Anterior cingulate cortex (tissue), 58 donors: ENCODE measurements around the gene NCAN.
"Not testable (repeated sequence)": the region's sequence is repeated elsewhere in the genome, so short reads cannot be mapped to it uniquely, and the experiment has no call there.

Experiments
- DNase-seq, 58 donors: peaks; one replicate each; lab custom pipeline; 2025; lab: John Stamatoyannopoulos, UW

NCAN gene

DNA sequence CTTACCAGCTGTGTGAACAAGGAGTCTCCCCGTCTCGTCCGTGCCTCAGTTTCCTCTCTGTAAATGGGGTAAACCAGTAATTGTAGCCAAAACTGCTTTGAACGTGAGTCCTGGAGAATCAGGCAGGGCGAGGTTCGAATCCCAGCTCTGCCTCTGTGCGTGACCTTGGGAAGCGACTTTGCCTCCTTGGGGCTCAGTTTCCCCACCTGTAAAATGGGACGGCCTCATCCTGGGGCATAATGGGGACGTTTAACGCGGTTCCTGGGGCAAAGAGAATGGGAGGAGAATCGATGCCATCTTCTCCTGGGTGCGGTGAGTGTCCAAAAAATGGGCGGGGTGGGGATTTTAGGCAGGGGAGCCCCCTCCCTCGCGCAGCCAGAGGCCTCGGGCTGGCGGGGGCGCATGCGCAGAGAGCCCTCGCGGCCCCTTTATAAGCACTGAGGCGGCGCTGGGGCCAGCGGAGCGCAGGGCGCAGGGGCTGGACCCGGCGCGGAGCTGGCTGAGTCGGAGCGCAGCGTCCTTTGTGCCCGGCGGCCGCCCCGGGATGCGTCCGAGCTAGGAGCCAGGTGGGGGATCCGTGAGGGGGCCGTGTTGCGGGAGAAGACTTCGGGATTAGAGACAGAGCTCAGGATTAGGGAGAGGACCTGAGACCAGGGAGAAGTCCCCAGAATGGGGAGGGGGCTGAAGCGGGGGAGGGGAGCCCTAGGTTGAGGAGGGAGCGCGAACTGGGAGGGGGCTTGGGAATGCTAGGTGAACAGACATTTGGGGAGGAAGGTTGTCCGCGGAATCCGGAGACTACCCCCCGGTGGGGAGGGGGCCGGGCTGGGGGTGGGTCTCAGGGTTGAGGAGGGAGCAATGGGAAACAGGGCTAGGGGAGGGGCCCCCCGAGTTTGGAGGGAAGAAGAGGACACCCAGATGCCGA lies at the start of gene NCAN:
Gene NCAN (plus strand): TSS at position 460 of the 922 bp plus-strand sequence. CDS start 4,996 bp downstream, outside the sequence.
- peak in 38 of 58 donors; percentile 6 to 72 (median 26) for DNase-seq

DNA sequence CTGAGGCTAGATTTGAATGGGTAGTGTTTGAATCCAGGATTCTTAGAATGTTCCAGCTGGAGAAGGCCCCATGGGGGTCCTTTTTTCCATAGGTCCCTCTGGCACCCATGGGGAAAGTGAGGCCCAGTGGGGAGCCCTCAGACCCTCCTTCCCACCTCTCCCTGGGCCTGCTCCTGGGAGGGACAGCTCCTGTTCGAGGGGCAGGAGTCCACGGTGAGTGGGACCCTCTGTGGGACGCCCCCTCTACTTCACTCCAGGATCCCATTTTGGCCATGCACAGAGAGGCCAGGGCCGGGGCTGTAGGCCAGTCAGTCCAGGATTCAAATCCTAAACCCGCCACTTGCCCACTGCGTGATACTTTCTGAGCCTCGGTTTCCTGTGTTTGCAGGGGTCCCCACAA lies 49.3 kb upstream of the NCAN start:
- DNase-seq: no peak

DNA sequence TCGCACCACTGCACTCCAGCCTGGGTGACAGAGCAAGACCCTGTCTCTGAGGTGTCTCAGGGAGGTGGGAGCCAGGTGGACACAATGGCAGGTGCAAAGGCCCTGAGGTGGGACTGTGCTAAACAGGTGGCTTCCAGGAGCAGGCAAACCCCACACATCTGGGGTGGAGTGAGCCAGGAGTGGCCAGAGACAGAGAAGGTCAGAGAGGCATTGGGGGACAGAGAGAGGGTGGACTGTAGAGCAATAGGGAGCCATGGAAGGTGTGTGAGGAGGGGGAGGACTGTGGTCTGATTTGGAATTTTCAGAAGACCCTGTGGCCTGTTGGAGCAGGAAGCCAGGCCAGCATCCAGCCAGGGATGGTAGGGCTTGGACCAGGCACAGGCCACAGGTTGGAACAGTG lies 46.4 kb upstream of the NCAN start:
- DNase-seq: no peak

DNA sequence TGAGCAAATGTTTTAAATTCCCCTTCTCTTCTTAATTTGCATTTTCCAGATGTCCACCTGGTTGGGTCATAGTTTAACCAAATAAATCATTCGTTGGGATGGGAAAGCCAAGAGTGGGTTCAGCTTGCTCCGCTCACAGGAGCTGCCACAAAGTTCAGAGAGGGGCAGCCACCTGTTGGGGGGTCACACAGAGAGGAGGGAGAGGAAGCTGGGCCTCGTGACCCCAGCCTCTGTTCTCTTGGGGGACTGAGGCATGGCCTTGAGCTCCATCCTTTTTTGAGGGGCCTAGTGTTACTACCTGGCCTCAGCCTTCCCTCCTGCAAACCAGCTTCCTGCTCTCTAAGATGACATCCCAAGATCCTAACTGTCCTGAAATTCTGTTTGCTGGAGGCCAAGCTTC lies 44.1 kb upstream of the NCAN start:
- DNase-seq: no peak

DNA sequence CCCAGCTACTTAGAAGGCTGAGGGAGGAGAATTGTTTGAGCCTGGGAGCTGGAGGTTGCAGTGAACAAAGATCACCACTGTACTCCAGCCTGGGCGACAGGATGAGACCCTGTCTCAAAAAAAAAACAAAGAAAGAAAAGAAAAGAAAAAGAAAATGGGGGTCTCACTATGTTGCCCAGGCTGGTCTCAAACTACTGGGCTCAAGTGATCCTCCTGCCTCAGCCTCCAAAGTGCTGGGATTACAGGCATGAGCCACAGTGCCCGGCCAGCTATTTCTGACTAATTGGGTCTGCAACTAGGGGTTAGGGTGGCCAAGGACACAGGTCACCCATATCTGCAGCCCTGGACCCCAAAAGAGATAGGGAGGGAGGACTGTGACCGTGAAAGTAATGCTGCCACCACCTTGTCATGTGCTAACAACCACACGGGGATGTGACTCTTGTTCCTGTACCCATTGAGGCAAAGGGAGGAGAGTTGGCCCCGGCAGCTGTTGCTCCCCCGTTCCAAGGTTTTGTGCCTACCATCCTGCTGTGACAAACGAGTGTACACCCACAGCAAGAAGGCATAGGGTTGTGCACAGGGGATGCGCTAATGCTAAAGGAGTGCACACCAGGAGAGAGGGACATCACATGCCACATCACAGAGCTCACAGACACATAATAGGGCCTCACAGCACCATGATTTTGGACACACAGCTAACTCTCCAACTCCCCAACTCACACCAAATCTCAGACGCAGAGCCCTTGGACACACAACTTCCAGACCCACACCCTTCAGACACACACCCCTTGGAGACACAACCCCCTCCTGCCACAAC lies 42.3 kb upstream of the NCAN start:
- no peak for DNase-seq

DNA sequence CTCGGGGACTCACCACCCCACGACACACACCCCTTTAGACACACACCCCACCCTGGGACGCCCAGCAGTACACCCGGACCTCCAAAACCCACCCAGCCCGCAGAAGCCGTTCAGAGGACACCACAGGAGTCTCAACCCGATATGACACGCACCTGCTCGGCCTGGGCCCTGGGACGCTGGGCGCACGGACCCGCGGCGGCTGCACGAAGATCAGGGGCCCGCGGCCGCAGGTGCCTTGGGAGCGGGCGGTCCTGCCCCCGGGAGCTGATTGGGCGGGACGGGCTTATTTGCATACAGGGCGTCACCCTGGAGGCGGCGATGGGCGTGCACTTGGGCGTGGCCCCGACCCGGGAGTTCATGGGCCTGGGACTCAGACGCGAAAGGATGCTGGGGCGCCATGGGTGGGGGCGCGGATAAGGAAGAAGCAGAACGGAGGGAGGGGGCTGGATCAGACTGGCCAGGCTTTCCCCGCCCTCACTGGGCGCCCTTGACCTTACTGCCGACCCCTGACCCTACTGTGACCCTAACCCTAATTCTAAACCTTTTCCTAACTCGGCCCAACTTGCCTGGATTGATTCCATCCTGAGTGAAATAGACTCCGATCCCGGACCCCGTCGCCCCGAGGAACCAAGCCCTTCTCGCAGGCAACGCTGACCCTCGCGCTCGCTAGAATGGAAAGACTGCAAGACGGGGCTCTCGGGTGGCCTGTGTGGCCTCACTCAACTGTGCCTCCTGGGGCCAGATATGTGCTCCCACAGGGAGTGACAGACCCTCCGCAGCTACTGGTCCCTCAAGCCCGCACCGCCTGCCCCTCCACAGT lies 41.5 kb upstream of the NCAN start, which contains the start of gene MEF2B:
Gene MEF2B (minus strand): TSS at position 211 of the 820 bp plus-strand sequence. CDS start 19,528 bp downstream, outside the sequence.
- DNase-seq: peak in 43 of 58 donors; percentile 1 to 66 (median 30)

DNA sequence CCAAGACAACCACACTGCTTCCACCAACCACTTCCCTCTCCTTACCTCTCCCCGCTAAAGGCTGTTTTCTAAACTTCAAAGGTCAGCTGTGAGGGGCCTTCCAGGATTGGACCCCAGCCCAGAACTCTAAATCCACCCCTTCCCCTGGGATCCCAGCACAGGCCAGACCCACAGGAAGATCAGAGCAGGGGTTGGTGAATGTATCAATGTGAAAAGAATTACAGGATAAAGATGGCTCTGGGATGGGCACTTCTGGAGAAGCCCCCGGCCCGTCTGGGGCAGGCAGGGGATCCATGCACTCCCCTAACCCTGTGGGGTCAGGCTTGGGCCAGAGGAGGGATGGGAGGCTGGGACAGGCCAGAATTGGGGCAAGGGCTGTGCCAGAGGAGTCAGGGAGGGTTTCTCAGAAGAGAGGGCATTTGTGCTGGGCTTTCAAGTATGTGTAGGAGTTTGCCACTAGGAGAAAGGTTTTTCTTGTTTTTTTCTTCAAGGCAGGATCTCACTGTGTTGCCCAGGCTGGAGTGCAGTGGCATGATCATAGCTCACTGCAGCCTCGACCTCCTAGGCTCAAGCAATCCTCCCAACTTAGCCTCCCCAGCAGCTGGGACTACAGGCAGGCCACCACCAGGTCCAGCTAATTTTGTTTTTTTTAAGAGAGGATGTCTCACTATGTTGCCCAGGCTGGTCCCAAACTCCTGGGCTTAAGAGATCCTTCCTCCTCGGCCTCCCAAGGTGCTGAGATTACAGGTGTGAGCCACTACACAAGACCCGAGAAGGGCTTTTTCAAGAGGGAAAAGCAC lies 40.7 kb upstream of the NCAN start:
- DNase-seq: no peak

DNA sequence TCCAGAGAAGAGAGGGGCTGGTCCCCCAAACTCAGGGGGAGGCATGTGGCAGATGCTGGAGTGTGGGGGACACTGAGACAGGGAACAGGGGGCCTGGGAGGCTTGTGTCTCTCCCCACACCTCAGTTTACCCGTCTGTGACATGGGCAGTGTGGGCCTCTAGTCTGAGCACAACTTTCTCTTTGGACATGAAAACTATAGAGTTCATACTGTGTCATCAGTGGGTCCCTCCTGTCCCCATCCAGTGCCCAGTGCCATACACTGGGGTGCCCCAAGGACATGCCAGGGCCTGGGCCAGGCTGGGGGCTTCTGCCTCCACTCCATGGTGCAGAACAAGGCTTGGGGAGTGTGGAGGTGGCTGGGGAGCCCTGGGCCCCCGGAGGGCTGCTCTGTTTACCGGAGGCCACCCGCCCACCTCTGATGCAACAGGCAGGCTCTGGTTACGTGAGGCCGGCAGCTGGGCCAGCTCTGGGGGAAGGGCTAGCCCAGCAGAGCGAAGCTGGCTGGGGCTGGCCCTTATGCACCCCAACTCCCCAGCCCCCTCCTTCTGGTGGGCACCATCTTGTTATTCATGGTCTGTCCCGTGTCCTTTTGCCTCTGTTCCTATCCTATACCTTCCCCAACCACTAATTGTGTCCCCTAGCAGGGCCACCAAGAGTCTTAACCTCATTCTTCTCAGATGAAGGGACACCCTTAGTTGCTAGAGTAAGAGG lies 39.8 kb upstream of the NCAN start:
- DNase-seq: no peak

DNA sequence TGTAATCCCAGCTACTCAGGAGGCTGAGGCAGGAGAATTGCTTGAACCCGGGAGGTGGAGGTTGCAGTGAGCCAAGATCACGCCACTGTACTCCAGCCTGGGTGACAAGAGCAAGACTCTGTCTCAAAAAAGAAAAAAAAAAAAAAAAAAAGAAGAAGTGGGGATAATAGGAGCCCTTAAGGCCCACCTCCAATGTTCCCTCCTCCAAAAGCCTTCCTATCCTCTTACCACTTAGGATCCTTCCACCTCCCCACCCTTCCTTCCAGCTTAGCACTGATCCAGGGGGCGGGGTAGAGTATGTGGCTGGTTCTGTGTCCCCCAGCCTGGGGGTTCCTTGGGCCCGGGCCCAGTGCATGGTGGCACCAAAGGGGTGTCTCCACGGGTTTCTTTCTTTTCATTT lies 38.5 kb upstream of the NCAN start:
- DNase-seq: not testable (repeated sequence)

DNA sequence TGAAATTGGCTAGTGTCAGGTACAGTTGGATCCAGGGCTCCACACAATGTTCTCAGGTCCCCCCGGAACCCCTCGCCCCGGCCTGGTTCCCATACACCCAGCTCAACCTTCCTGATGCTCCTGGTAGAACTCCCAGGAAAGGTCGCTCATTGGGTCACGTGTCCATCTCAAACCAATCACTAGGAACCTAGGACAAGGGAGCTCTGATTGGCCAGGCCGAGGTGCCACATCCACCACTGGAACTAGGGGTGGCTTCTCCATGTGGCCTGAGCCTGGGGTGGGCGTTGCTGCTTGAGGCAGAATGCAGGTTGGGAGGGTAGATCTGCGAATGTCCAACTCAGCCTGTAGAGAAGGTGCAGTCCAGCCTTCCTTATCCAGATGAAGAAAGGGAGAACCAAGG lies 34.8 kb upstream of the NCAN start:
- no peak for DNase-seq

DNA sequence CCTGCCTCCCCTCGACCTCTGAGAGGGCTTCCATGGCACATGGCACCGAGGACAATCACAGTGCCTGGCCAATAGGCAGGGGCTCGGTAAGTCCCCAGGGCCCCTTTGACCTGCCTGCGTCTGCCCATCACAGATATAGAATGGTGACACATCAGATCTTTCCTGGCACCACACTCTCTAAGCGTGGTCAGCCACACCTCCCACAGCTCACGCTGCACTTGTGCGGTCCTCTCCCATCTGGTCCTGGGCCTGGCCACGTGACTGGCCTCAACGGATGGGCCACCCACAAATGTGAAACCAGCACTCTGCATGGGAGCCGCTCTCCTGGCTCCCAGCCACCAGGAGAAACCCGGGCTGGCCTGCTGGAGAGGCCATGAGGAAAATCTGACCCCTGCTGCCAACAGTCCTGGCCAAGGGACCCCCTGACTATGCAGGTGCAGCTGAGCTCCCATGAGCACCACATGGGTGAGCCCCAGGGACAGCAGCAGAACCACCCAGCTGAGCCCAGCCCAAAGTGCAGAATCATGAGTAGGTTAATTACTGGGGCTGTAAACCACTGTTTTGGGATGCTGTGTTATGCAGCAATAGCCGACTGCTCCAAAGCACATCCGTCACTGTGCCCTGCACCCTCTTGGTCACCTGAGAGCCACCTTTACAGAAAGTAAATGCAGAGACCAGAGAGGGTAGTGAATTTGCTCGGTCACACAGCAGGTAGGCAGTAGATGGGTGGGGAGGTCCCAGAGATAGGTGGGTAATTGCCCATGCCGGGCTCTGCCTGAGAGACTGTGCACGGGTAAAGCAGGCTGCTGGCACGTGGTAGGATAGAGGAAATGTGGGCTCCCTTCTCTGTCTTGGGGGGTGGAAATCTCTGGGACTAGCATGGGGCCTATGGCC lies 32.0 kb upstream of the NCAN start:
- no peak for DNase-seq

DNA sequence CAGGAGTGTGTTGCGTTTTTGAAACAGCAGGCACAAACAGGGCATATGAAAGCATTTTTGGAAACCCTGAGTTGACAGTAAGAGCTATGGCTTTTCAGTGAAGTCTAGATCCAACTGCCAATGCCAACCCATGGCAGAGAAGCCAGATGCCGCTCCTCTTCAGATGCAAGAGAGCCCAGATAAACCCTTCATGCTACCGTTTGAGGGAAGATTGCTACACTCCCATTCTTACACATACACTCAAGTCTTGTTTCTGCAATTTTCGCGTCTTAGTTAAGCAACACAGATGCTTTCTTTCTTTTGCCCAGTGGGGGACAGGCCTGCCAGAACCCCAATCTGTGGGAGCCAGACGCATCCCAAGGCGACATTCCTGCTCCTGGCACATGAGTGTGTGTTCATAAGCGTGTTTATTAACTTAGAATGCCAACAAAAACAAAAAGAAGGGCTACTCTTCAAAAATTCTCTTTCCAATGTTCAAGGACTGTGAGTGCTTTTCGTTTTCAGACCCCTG lies 30.2 kb upstream of the NCAN start:
- DNase-seq: no peak

DNA sequence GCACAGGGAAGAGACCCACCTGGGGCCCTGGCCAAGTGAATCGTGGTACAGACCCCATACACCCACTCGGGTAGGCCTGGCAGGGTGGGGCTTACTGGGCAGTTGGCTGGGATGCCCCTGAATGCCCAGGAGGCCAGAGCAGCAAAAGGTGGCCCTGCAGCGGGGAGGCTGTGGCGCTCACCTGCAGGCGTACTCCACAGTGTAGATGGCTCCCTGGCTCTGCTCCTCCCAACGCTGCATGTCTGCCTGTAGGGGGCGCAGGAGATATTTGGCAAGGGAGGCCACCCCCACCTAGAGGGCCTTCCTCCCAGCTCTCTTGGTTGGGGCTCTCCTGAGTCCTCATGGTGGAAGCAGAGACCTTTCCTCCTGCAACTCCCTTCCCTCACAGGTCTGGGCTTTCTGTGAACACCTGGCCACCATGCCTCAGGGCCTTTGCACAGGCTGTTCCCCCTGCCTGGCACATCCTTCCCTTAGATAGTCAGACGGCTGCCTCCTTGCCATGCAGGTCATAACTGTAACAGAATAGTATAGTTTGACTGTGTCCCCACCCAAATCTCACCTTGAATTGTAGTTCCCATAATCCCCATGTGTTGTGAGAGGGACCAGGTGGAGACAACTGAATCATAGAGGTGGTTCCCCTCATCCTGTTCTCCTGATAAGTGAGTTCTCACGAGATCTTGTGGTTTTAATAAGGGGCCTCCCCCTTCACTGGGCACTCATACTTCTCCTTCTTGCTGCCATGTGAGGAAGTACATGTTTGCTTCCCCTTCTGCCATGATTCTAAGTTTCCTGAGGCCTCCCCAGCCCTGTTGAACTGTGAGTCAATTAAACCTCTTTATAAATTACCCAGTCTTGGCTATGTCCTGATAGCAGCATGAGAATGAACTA lies 25.7 kb upstream of the NCAN start:
- peak in 4 of 58 donors; percentile 1 to 13 (median 10) for DNase-seq

DNA sequence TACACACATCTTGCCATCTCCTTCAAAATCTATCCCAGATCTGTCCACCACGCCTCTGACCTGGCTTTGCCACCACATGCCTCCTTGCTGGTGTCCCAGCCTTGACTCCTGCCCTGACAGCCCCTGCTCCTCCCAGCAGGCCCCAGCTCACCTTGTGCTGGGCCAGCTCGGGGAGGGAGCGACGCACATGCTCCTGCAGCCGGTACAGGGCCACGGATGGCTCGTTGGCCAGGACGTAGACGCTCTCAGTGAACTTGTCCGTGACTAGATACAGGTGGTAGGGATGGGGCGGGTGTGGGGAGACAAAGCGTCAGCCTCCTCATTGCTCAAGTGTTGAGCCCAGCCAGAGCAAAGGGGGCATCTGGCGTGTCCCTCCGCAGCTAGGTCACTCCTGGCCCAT lies 25.0 kb upstream of the NCAN start:
- DNase-seq: no peak

DNA sequence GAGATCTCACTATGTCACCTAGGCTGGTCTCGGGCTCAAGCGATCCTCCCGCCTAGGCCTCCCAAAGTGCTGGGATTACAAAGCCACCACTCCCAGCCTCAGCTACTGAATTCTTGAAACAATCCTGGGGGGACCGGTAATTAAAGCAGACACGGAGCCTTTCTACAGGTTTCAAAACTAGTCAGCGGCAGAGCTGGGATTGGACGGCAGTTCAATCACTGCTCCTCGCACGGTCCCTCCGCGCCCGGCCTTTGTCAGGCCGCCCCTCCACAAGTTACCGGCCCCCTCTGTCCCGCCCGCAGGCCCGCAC lies 20.0 kb upstream of the NCAN start:
- DNase-seq: no peak

DNA sequence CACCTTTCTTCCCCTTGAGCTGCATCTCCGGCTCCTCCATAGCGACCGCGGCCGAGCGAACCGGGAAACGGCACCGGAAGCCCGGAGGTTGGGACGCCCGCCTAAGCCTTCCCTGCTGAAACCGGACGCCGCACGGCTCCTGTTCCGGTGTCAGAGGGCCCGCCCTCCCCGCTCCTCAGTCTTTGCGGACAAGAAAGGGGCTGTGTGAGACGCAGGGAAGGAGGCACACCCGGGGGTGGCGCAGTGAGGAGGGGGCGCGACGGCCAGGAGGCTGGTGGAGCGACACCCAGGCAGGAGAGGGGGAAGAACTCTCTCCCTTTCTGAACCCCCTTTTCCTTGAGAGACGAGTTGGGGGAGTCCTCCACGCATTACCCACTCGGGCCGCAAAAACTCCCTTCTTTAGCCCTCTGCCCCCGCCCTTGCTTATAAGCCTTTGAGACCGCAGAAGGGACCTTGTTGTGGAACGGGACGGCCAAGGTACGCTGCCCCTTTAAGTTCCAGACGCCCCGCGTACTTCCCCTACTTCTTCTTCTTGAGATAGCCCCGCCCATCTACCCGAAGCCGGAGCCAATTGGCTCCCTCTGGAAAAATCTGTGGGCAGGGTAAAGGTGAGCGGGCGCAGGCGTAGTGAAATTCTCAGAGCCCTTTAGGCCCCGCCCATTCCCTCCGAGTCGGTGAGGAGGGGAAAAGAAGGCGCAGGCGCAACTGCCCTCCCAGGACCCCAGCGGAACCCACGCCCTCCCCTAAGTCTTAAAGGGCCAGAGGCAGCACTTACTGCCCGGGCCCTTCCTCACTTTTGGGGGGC lies 19.5 kb upstream of the NCAN start, which contains the start of the genes BORCS8 and RFXANK:
Gene BORCS8 (minus strand): TSS at position 75 of the 805 bp plus-strand sequence. CDS start 35 bp downstream, at position 40.
Gene RFXANK (plus strand): TSS at position 181 of the 805 bp plus-strand sequence. CDS start 1,689 bp downstream, outside the sequence.
- DNase-seq: peak; percentile 88 to 99 (median 98)
